ENCODE results near the gene C17orf75. TPM values are rescaled to one million over a fixed set of nuclear protein-coding genes. Genes with fewer than 3 reads are reported as not detected.

Gene C17orf75
- total RNA-seq, 2 experiments from 2014 or later: 25.6 to 28.5 TPM

DNA sequence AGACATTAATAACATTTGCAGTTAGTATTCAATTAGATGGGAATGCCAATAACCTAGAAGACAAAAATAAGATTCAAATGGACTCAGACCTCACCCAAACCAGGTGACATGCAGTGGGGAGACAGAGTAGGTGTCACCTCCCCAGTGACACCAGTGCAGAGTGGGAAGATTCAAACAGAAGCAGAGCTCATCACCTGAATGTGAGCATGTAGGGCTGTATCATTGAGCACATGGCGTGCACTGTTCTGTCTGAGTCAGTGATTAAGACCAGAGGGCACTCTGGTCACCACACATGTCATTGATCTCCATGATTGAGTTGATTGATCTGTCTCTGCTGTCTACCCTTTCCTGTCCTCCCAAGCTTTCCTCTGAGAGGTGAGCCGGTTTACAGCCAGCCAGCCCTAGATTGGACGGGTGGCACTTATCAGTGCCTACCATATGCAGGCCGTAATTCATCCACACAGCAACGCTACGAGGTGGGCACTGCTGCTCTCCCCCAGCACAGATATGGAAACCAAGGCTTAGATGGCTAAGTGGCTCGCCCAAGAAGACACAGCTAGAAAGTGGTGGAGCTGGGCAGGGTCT lies 42.3 kb downstream of the C17orf75 start:
- Mint-ChIP-seq H3K27ac (no peak overlapping the region), H3K9me3 (no peaks in the 10 kb centered on the region), H3K27me3 (no peaks in the 10 kb centered on the region), H3K4me3 (no peak overlapping the region), H3K4me1 (ENCODE audit: low read depth) (no peaks in the 10 kb centered on the region), H3K36me3 (no peaks in the 10 kb centered on the region)
- no peak for DNase-seq
- intact Hi-C loops (cut with micrococcal nuclease): no loop called here
- POLR2A ChIA-PET: no interaction called here
- CTCF ChIA-PET: interaction anchor here (0.7 kb wide), 1 partner anchor 171 kb away, joined by 3 read pairs; no protein-coding TSS in a partner anchor

DNA sequence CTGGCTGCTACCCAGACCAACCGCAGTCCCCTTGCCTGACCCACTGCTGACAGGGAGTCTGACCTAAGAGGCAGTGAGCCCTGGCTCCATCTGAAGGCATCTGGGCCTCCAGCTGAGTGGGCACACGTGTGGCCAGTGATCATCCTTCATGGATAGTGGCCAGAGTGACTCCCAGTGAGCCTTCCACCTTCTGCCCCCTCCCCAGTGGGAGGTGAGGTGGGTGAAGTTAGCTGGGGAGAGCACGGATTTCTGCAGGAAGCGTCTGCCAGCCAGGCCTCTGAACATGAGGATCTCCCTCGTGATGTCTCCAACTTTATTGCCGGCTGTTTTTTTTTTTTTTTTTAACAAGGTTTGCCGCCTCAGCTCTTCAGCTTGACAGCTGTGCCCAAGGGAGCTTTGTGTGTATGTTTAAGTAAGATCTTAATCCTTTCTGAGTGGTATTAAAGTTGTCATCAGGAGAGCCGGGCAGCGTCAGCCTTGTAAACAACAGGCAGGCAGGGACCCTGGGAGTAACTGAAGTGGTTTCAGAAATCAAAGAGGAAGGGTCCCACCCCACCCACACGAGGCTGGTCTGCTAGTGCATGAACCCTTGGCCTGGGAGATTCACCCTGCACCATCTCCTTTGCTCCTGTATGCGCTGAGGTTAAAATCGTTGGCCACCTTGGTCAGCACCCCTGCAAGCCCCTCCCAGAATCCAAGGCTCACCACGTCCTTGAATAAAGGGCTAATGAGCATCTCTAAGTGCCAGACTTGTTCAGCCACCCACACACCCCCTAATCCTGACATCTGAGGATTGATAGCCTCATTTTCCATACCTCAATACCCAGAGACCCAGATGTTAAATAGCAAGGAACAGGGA lies 43.0 kb downstream of the C17orf75 start:
- no peak for DNase-seq
- CTCF ChIA-PET: interaction anchor here (0.7 kb wide), 1 partner anchor 172 kb away, joined by 3 read pairs; no protein-coding TSS in a partner anchor
- no peaks in the 10 kb centered on the region for H3K27me3 Mint-ChIP-seq
- H3K9me3 Mint-ChIP-seq: no peaks in the 10 kb centered on the region
- no peaks in the 10 kb centered on the region for H3K36me3 Mint-ChIP-seq
- POLR2A ChIA-PET: no interaction called here
- no peaks in the 10 kb centered on the region for H3K4me1 Mint-ChIP-seq (ENCODE audit: low read depth)
- intact Hi-C loops (cut with micrococcal nuclease): no loop called here
- H3K4me3 Mint-ChIP-seq: no peak overlapping the region
- no peak overlapping the region for H3K27ac Mint-ChIP-seq

DNA sequence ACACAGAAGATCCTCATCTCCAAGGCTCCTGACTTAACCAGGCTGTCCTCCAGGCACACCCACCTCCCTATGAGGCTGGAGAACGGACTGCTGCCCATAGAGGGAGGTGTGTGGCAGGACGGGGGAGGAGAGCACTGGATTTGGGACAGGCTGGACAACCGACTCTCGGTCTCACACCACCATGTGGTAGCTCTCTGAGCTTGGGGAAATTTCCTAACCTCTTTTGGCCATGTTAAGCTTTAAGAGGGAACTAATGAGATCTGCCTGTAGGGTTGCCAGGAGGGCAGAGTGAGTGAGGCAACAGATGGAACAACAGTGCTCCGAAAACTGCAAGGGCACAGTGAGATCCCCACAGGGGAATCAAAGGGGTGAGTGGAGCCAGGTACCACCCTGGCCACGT lies 43.7 kb downstream of the C17orf75 start:
- no peaks in the 10 kb centered on the region for H3K9me3 Mint-ChIP-seq
- no peak overlapping the region for H3K4me3 Mint-ChIP-seq
- ChIA-PET CTCF (no interaction called here), POLR2A (no interaction called here)
- H3K27ac Mint-ChIP-seq: no peak overlapping the region
- no peaks in the 10 kb centered on the region for H3K4me1 Mint-ChIP-seq (ENCODE audit: low read depth)
- H3K27me3 Mint-ChIP-seq: no peaks in the 10 kb centered on the region
- intact Hi-C loops (cut with micrococcal nuclease): no loop called here
- no peak for DNase-seq
- no peaks in the 10 kb centered on the region for H3K36me3 Mint-ChIP-seq

DNA sequence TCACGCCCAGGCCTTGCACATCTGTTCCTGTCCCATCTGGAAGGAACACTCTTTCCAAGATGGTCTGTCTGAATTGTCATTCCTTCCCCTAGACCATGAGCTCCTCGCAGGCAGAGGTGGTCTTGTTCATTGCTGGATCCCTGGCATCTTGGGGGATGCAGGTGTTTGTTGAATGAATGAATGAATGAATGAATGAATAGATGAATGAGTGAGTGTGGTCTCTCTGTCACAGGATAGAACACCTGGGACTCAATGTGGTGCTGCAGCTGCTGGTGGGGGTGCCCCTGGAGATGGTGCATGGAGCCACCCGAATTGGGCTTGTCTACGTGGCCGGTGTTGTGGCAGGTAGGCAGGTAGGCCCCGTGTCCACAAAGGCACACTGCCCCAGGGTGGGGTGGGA lies 44.1 kb downstream of the C17orf75 start:
- Mint-ChIP-seq H3K9me3 (no peaks in the 10 kb centered on the region), H3K36me3 (no peaks in the 10 kb centered on the region), H3K4me3 (no peak overlapping the region), H3K27me3 (no peaks in the 10 kb centered on the region), H3K4me1 (ENCODE audit: low read depth) (no peaks in the 10 kb centered on the region), H3K27ac (no peak overlapping the region)
- CTCF ChIA-PET: no interaction called here
- intact Hi-C loops (cut with micrococcal nuclease): no loop called here
- no peak for DNase-seq
- POLR2A ChIA-PET: no interaction called here

DNA sequence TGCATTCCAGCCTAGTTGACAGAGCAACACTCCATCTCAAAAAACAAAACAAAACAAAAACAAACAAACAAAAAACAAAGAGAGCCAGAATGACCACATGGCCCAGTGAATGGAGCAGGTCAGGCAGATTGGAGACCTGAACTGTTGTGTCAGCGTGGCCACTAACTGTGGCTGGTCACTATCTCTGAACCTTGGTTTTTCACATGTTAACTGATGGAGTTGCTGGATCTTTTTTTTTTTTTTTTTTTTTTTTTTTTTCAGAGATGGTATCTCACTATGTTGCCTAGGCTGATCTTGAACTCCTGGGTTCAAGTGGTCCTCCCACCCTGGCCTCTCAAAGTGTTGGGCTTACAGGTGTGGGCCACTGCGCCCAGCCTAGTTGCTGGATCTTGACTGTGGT lies 44.5 kb downstream of the C17orf75 start:
- POLR2A ChIA-PET: no interaction called here
- H3K36me3 Mint-ChIP-seq: no peaks in the 10 kb centered on the region
- H3K27ac Mint-ChIP-seq: no peak overlapping the region
- DNase-seq: no peak
- intact Hi-C loops (cut with micrococcal nuclease): no loop called here
- H3K4me1 Mint-ChIP-seq (ENCODE audit: low read depth): no peaks in the 10 kb centered on the region
- no peak overlapping the region for H3K4me3 Mint-ChIP-seq
- CTCF ChIA-PET: no interaction called here
- no peaks in the 10 kb centered on the region for H3K9me3 Mint-ChIP-seq
- H3K27me3 Mint-ChIP-seq: no peaks in the 10 kb centered on the region

DNA sequence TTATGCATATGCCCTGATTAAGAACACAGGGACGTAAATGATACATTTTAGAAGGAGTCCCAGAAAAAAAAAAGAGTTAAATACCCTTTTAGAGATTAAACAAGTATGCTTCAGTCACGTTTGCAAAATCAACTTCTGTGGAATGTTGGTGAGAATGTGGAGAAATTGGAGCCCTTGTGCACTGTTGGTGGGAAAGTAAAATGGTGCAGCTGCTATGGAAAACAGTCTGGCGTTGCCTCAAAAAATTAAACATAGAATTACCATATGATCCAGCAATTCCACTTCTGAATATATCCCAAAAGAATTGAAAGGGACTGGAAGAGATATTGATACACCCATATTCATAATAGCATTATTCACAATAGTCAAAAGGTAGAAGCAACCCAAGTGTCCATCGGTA lies 49.9 kb downstream of the C17orf75 start:
- CTCF ChIA-PET: no interaction called here
- Mint-ChIP-seq H3K27me3 (no peaks in the 10 kb centered on the region), H3K36me3 (no peaks in the 10 kb centered on the region), H3K9me3 (no peaks in the 10 kb centered on the region), H3K27ac (no peak overlapping the region), H3K4me3 (no peak overlapping the region), H3K4me1 (ENCODE audit: low read depth) (no peaks in the 10 kb centered on the region)
- intact Hi-C loops (cut with micrococcal nuclease): no loop called here
- no peak for DNase-seq
- POLR2A ChIA-PET: no interaction called here

DNA sequence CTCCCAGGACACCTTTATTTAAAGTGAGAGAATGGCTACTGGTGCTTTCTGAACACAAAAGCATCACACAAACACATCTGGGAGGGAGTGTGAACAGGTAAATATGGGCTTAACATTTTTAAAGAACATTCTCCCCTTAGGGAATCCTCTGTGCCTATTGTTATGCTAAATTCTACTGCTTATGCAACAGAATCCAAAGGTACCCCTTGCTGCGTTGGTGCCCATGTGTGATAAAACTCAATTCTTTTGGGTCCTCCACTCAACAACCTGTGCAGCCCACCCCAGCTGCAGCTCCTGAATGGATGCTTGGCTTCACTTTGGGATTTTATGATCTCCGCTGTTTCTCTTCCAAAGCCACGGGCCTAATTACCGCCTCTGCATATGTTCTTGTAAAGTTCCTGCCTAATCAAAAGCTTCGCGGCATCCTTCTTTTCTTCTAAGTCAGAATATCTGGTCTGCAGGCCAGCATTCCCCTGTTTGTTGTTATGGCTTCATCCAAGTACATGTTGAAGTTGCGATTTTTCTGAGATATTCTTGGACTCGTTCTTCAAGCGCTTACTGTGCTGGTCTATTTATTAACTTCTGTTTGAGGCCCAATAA lies 52.4 kb downstream of the C17orf75 start:
- Mint-ChIP-seq H3K36me3 (no peaks in the 10 kb centered on the region), H3K27ac (no peak overlapping the region), H3K27me3 (no peaks in the 10 kb centered on the region), H3K9me3 (no peaks in the 10 kb centered on the region), H3K4me3 (no peak overlapping the region), H3K4me1 (ENCODE audit: low read depth) (no peaks in the 10 kb centered on the region)
- no peak for DNase-seq
- CTCF ChIA-PET: no interaction called here
- intact Hi-C loops (cut with micrococcal nuclease): no loop called here
- POLR2A ChIA-PET: no interaction called here

DNA sequence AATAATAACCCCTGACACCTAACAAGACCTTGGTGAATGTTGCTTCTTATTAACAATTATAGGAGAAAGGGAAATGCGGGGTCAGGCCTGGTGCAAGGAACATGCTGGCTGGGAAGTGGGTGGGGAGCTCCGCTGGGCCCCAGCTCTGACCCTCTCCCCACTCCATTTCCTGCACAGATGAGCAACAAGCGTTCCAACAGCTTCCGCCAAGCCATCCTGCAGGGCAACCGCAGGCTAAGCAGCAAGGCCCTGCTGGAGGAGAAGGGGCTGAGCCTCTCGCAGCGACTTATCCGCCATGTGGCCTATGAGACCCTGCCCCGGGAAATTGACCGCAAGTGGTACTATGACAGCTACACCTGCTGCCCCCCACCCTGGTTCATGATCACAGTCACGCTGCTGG lies 53.4 kb downstream of the C17orf75 start:
- DNase-seq: no peak
- intact Hi-C loops (cut with micrococcal nuclease): no loop called here
- H3K27me3 Mint-ChIP-seq: peaks cover 4% of the 10 kb centered on the region
- H3K9me3 Mint-ChIP-seq: no peaks in the 10 kb centered on the region
- no peaks in the 10 kb centered on the region for H3K36me3 Mint-ChIP-seq
- ChIA-PET CTCF (interaction anchor here (0.6 kb wide), 1 partner anchor 100 kb away, joined by 3 read pairs; no protein-coding TSS in a partner anchor), POLR2A (no interaction called here)
- H3K4me1 Mint-ChIP-seq (ENCODE audit: low read depth): no peaks in the 10 kb centered on the region
- H3K4me3 Mint-ChIP-seq: no peak overlapping the region
- no peak overlapping the region for H3K27ac Mint-ChIP-seq

DNA sequence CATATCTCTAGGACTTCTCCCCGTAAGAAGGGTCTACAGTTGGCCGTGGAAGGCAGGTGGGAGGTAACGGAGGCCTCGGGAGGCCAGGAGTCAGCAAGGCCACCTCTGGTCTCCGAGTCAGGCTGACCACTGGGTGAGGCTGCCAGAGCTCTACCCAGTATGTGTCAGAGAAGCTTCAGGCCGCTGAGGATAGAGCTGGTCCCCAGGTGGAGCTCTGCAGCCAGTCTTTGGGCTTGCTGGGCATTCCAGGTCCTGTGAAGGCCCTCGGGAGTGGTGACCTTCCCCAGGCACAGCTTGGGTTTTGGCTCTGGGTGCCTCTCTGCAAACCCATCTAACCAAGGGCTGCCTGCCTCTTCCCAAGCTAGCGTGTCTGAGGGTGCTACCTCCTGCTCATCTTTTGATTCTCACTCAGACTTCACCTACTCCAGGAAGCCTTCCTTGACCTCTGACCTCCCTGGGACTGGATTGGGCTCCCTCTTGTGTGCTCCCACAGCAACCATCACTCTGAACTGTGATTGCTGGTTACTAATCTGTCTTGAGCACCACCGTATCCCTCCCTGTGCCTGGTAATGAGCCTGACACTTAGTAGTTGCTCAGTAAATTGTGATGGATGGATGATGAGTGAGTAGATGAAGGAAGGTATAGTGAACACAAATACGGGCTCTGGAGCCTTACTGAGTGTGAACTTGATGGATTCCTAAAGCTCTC lies 54.0 kb downstream of the C17orf75 start:
- POLR2A ChIA-PET: no interaction called here
- DNase-seq: no peak
- Mint-ChIP-seq H3K4me1 (ENCODE audit: low read depth) (no peaks in the 10 kb centered on the region), H3K9me3 (no peaks in the 10 kb centered on the region), H3K27me3 (peaks cover 6% of the 10 kb centered on the region), H3K27ac (no peak overlapping the region), H3K4me3 (no peak overlapping the region), H3K36me3 (no peaks in the 10 kb centered on the region)
- CTCF ChIA-PET: interaction anchor here (0.6 to 1.0 kb wide), 2 partner anchors 35 to 100 kb away, joined by 3 read pairs; no protein-coding TSS in a partner anchor
- intact Hi-C loops (cut with micrococcal nuclease): no loop called here

DNA sequence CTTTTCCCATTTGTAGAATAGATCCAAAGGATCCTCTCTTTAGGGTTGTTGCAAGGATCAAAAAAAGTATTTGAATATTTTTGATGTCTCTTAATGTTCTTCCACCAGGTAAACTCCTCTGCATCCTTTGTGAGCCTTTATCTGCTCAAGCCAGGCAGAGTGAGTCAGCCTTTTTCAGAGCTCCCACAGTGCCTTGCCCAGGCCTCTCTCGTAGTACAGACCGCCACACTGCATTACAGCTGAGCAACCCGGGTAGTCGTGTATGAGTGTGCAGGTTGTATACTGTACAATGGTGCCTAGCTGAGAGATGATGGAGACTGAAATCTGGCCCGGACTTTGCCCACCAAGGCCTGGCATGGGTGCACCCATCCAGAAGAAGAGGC lies 55.5 kb downstream of the C17orf75 start:
- Mint-ChIP-seq H3K36me3 (no peaks in the 10 kb centered on the region), H3K27ac (no peak overlapping the region), H3K4me3 (no peak overlapping the region), H3K4me1 (ENCODE audit: low read depth) (no peaks in the 10 kb centered on the region), H3K27me3 (peaks cover 6% of the 10 kb centered on the region), H3K9me3 (no peaks in the 10 kb centered on the region)
- intact Hi-C loops (cut with micrococcal nuclease): no loop called here
- DNase-seq: no peak
- CTCF ChIA-PET: no interaction called here
- POLR2A ChIA-PET: no interaction called here

DNA sequence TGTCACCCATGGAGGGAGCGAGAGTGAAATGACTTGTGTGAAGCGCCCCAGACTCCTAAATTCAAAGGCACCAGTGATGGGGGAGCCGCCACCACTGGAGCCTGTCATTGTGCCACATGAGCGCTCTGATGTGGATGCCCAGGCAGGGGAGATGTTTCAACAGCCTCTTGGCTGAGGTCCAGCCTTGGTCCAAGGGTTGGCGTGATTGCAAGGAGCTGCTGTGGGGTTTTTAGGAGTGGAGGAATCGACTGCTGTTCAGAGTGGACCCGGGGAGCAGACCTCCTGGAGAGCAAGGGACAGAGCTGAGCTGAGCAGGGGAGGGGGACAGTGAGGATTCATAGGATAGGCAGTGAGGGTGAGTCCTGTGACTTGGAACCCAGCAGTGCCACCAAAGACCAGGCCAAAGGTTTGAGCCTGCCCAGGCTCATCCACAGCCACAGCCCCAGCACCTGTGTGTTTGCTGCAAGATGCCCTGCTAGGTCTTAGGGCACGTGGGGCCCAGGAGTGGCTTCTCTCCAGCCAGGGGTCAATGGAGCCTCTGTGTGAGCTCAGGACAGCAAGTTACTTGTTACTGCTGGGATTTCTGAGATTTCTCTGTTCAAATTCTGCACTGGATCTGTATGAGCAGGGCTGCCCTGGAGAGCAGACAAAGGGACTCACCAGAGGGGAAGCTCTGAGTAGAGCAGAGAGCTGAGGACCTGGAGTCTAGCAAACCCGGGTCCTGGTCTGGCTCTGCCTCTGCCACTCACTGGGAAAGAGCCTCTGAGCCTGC lies 56.0 kb downstream of the C17orf75 start:
- no peaks in the 10 kb centered on the region for H3K9me3 Mint-ChIP-seq
- intact Hi-C loops (cut with micrococcal nuclease): no loop called here
- H3K36me3 Mint-ChIP-seq: no peaks in the 10 kb centered on the region
- ChIA-PET POLR2A (no interaction called here), CTCF (no interaction called here)
- H3K27me3 Mint-ChIP-seq: peaks cover 6% of the 10 kb centered on the region
- no peaks in the 10 kb centered on the region for H3K4me1 Mint-ChIP-seq (ENCODE audit: low read depth)
- no peak overlapping the region for H3K27ac Mint-ChIP-seq
- no peak for DNase-seq
- no peak overlapping the region for H3K4me3 Mint-ChIP-seq

DNA sequence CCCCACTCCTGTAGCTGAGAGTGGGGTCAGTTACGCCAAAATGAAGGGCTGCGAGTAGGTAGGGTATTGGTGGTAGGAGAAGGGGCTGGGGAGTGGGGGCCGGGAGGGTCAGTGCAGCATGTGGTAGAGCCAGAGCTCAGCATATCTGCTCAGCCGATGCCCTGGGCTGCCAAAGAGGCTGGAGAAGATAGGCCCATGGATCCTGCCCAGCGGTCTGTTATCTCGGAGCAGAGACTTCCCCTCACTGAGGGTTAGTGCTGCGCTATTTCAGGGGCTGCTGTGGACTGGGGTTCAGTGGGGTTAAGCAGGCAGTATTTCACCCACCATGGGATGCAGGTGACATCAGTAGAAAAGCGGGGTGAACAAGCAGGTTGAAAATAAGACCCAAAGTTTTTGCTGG lies 56.7 kb downstream of the C17orf75 start:
- Mint-ChIP-seq H3K4me3 (no peak overlapping the region), H3K9me3 (no peaks in the 10 kb centered on the region), H3K4me1 (ENCODE audit: low read depth) (no peaks in the 10 kb centered on the region), H3K27me3 (peaks cover 6% of the 10 kb centered on the region), H3K36me3 (no peaks in the 10 kb centered on the region), H3K27ac (no peak overlapping the region)
- DNase-seq: no peak
- intact Hi-C loops (cut with micrococcal nuclease): no loop called here
- ChIA-PET CTCF (no interaction called here), POLR2A (no interaction called here)
